HepG2 (cell line): ENCODE measurements around the gene ZNFX1. TPM values are rescaled to one million over a fixed set of nuclear protein-coding genes. Genes with fewer than 3 reads are reported as not detected.

Experiments
- ATF1 ChIP-seq: IDR thresholded peaks from 2 replicates; pipeline ENCODE4 v1.6.1; 2016; ENCODE audit warnings: mild to moderate bottlenecking, control low read depth
- CEBPG ChIP-seq: IDR thresholded peaks from 2 replicates; pipeline ENCODE4 v1.6.1; 2016
- CHD2 ChIP-seq: IDR thresholded peaks from 2 replicates; pipeline ENCODE4 v1.6.1; 2011; ENCODE audit warnings: low read depth, low read length, improper control_type of control experiment
- CREB3 ChIP-seq: sonication (generic); formaldehyde crosslinking; IDR thresholded peaks from 2 replicates; pipeline ENCODE4 v1.5.0; 2020; ENCODE audit warnings: missing genetic modification reagents
- EEA1 ChIP-seq: sonication (generic); formaldehyde crosslinking; IDR thresholded peaks from 2 replicates; pipeline ENCODE4 v1.5.1; 2020; ENCODE audit warnings: mild to moderate bottlenecking, missing genetic modification reagents, borderline replicate concordance
- ELF1 ChIP-seq: sonication (generic); formaldehyde crosslinking; IDR thresholded peaks from 2 replicates; pipeline ENCODE4 v1.4.0; 2020; ENCODE audit warnings: missing genetic modification reagents
- FOXA1 ChIP-seq, 2 experiments: fragments of 450-650 bp in 1 of 2; sonication (generic) in 1 of 2; formaldehyde crosslinking in 1 of 2; IDR thresholded peaks; 2 replicates each; pipeline versions ENCODE4 v1.4.0 to v1.6.1; 2016 to 2020; ENCODE audit warnings: missing genetic modification reagents in 1 of 2
- GATAD2A ChIP-seq: IDR thresholded peaks from 2 replicates; pipeline ENCODE4 v1.6.1; 2016
- HDAC1 ChIP-seq: sonication (generic); formaldehyde crosslinking; IDR thresholded peaks from 2 replicates; pipeline ENCODE4 v1.5.1; 2020; ENCODE audit warnings: mild to moderate bottlenecking, missing genetic modification reagents
- KMT2A ChIP-seq: sonication (generic); formaldehyde crosslinking; IDR thresholded peaks from 2 replicates; pipeline ENCODE4 v1.4.0; 2020; ENCODE audit warnings: missing genetic modification reagents
- MBNL3 ChIP-seq: fragments of 250-450 bp; sonication (Bioruptor Pico); conservative IDR thresholded peaks from 2 replicates; pipeline ENCODE4 v1.8.0; 2022; ENCODE audit warnings: mild to moderate bottlenecking, inconsistent platforms
- MTF2 ChIP-seq: sonication (generic); formaldehyde crosslinking; IDR thresholded peaks from 2 replicates; pipeline ENCODE4 v1.5.0; 2020; ENCODE audit warnings: missing genetic modification reagents, borderline replicate concordance
- MYNN ChIP-seq: sonication (generic); formaldehyde crosslinking; IDR thresholded peaks from 2 replicates; pipeline ENCODE4 v1.4.0; 2020; ENCODE audit warnings: mild to moderate bottlenecking, low read depth, missing genetic modification reagents
- NFYB ChIP-seq: sonication (generic); formaldehyde crosslinking; IDR thresholded peaks from 2 replicates; pipeline ENCODE4 v1.4.0; 2020; ENCODE audit warnings: missing genetic modification reagents
- REPIN1 ChIP-seq: sonication (generic); formaldehyde crosslinking; IDR thresholded peaks from 2 replicates; pipeline ENCODE4 v1.8.0; 2022; ENCODE audit warnings: missing genetic modification reagents, low read depth, mild to moderate bottlenecking, borderline replicate concordance
- SP5 ChIP-seq: IDR thresholded peaks from 2 replicates; pipeline ENCODE4 v1.6.1; 2016; ENCODE audit warnings: low read depth, borderline replicate concordance
- TBX3 ChIP-seq: fragments of 450-650 bp; IDR thresholded peaks from 2 replicates; pipeline ENCODE4 v1.6.1; 2017; ENCODE audit warnings: antibody characterized with exemption, mild to moderate bottlenecking, inconsistent platforms, borderline replicate concordance
- THRA ChIP-seq: sonication (generic); formaldehyde crosslinking; IDR thresholded peaks from 2 replicates; pipeline ENCODE4 v1.4.0; 2020; ENCODE audit warnings: missing genetic modification reagents, borderline replicate concordance
- TOPORS ChIP-seq: sonication (generic); formaldehyde crosslinking; IDR thresholded peaks from 2 replicates; pipeline ENCODE4 v1.8.0; 2023; ENCODE audit warnings: mild to moderate bottlenecking, missing genetic modification reagents
- WIZ ChIP-seq: sonication (generic); formaldehyde crosslinking; IDR thresholded peaks from 2 replicates; pipeline ENCODE4 v1.5.1; 2020; ENCODE audit warnings: mild to moderate bottlenecking, missing genetic modification reagents
- ZFYVE20 ChIP-seq: sonication (generic); formaldehyde crosslinking; IDR thresholded peaks from 2 replicates; pipeline ENCODE4 v1.8.0; 2023; ENCODE audit warnings: low read depth, mild to moderate bottlenecking, moderate library complexity, missing genetic modification reagents, borderline replicate concordance
- ZNF17 ChIP-seq: sonication (generic); formaldehyde crosslinking; IDR thresholded peaks from 2 replicates; pipeline ENCODE4 v1.5.0; 2020; ENCODE audit warnings: mild to moderate bottlenecking, missing genetic modification reagents
- ZNF563 ChIP-seq: sonication (generic); formaldehyde crosslinking; IDR thresholded peaks from 2 replicates; pipeline ENCODE4 v1.8.0; 2022; ENCODE audit warnings: mild to moderate bottlenecking, moderate library complexity, missing genetic modification reagents
- ZNF691 ChIP-seq: sonication (generic); formaldehyde crosslinking; IDR thresholded peaks from 2 replicates; pipeline ENCODE4 v1.4.0; 2020; ENCODE audit warnings: missing genetic modification reagents, low read depth, mild to moderate bottlenecking, borderline replicate concordance
- ZNF749 ChIP-seq: sonication (generic); formaldehyde crosslinking; IDR thresholded peaks from 2 replicates; pipeline ENCODE4 v1.8.0; 2022; ENCODE audit warnings: mild to moderate bottlenecking, missing genetic modification reagents, moderate library complexity, borderline replicate concordance
- ZNF776 ChIP-seq: sonication (generic); formaldehyde crosslinking; IDR thresholded peaks from 2 replicates; pipeline ENCODE4 v1.4.0; 2020; ENCODE audit warnings: mild to moderate bottlenecking, missing genetic modification reagents
- ZSCAN20 ChIP-seq: sonication (generic); formaldehyde crosslinking; IDR thresholded peaks from 2 replicates; pipeline ENCODE4 v1.4.0; 2020; ENCODE audit warnings: missing genetic modification reagents, mild to moderate bottlenecking, borderline replicate concordance
- ZSCAN29 ChIP-seq: sonication (generic); formaldehyde crosslinking; conservative IDR thresholded peaks from 2 replicates; pipeline ENCODE4 v1.4.0; 2020; ENCODE audit warnings: mild to moderate bottlenecking, missing genetic modification reagents
- ZSCAN30 ChIP-seq: sonication (generic); formaldehyde crosslinking; IDR thresholded peaks from 2 replicates; pipeline ENCODE4 v1.5.0; 2020; ENCODE audit warnings: mild to moderate bottlenecking, missing genetic modification reagents
- polyA plus RNA-seq, 8 experiments: library from polyadenylated mRNA; depleted of rRNA in 3 of 8; stranded (reverse) in 7 of 8; unstranded in 1 of 8; fragments of >200 nt; fragmentation: Illumina TruSeq in 4 of 8; extraction: Trizol in 4 of 8; gene quantifications; 2 replicates each; pipeline versions ENCODE4 v1.2.1 to v1.2.3, GENCODE V29; 2011 to 2016; ENCODE audit warnings: low read depth in 4 of 8, missing spikeins in 1 of 8, mixed read lengths in 1 of 8; ENCODE audit not compliant: insufficient read depth in 1 of 8
- total RNA-seq, 5 experiments: library from RNA; depleted of rRNA; stranded (reverse); fragments of >200 nt; fragmentation: Illumina TruSeq; extraction: Trizol; gene quantifications; 2 replicates each; pipeline ENCODE4 v1.2.3, GENCODE V29; 2016; ENCODE audit warnings: low read depth in 1 of 5

ZNFX1 gene
- total and polyA plus RNA-seq, 2 of the 13 experiments (the other 11 are each of a cell fraction or from before 2014, with no cell fraction given) = 2.9 to 11.1 TPM

- peak; percentile 97; the same call in 1 of the 2 replicates for TF ChIP-seq ZNF749
- TF ChIP-seq MBNL3 (CRISPR knock-in tag) = no peak
- TF ChIP-seq CEBPG (CRISPR knock-in tag) = no peak; the same call in 1 of the 2 replicates
- peak; percentile 98 for TF ChIP-seq ZNF563 (CRISPR knock-in tag)
- TF ChIP-seq MYNN (CRISPR knock-in tag) = peak; percentile 89; the same call in 1 of the 2 replicates
- peak; percentile 97 for TF ChIP-seq CREB3 (CRISPR knock-in tag)
- peak; percentile 85 for TF ChIP-seq ZSCAN29 (CRISPR knock-in tag)
- peak; percentile 21; the same call in 1 of the 2 replicates for TF ChIP-seq WIZ (CRISPR knock-in tag)
- TF ChIP-seq THRA (CRISPR knock-in tag) = peak; percentile 86
- TF ChIP-seq ZNF776 (CRISPR knock-in tag) = peak; percentile 95
- TF ChIP-seq ZNF17 (CRISPR knock-in tag) = no peak
- peak; percentile 91 for TF ChIP-seq ELF1 (CRISPR knock-in tag)
- TF ChIP-seq FOXA1 (IDR thresholded peaks at IDR 0.05) = no peak
- TF ChIP-seq FOXA1 (CRISPR knock-in tag; IDR thresholded peaks at IDR 0.05) = peak; percentile 42; the same call in 1 of the 2 replicates
- TF ChIP-seq ZSCAN30 (CRISPR knock-in tag) = peak; percentile 98; the same call in 1 of the 2 replicates
- peak; percentile 88 for TF ChIP-seq ZSCAN20 (CRISPR knock-in tag)
- TF ChIP-seq ZNF691 (CRISPR knock-in tag) = peak; percentile 82
- TF ChIP-seq REPIN1 (CRISPR knock-in tag) = peak; percentile 94
- TF ChIP-seq ATF1 (CRISPR knock-in tag) = 0 out of 2 replicates have a peak, but pooled peaks have one; percentile 29
- no peak; the same call in 1 of the 2 replicates for TF ChIP-seq ZFYVE20 (CRISPR knock-in tag)
- TF ChIP-seq TOPORS (CRISPR knock-in tag) = peak; percentile 97
- peak; percentile 83; the same call in 1 of the 2 replicates for TF ChIP-seq HDAC1 (CRISPR knock-in tag)
- TF ChIP-seq TBX3 = peak; percentile 63; the same call in 1 of the 2 replicates
- peak; percentile 50; the same call in 1 of the 2 replicates for TF ChIP-seq CHD2
- no peak; the same call in none of the 2 replicates for TF ChIP-seq MTF2 (CRISPR knock-in tag)
- peak; percentile 51; the same call in 1 of the 2 replicates for TF ChIP-seq NFYB (CRISPR knock-in tag)
- peak; percentile 98 for TF ChIP-seq KMT2A
- peak; percentile 96 for TF ChIP-seq SP5 (CRISPR knock-in tag)
- peak; percentile 94 for TF ChIP-seq EEA1 (CRISPR knock-in tag)
- TF ChIP-seq GATAD2A (CRISPR knock-in tag) = peak; percentile 72
These were observed at the start of gene ZNFX1 (continued) for GRCh38 chr20:49278036-49278817.
